WTC11 (cell line): ENCODE results near the gene PIP4P1.

Source experiments
- CTCF ChIP-seq: fragments of 200-600 bp; IDR thresholded peaks from 2 replicates; pipeline ENCODE4 v1.8.0; 2022; ENCODE audit warnings: antibody characterized with exemption
- KAT7 ChIP-seq: sonication (generic); formaldehyde crosslinking; IDR thresholded peaks from 2 replicates; pipeline ENCODE4 v1.8.1; 2023; ENCODE audit warnings: missing genetic modification reagents, mild to moderate bottlenecking, borderline replicate concordance
- NR2C2 ChIP-seq: sonication (generic); formaldehyde crosslinking; IDR thresholded peaks from 2 replicates; pipeline ENCODE4 v1.8.0; 2022; ENCODE audit warnings: mild to moderate bottlenecking, missing genetic modification reagents
- SOX15 ChIP-seq: fragments of 250-450 bp; sonication (Bioruptor Pico); IDR thresholded peaks from 2 replicates; pipeline ENCODE4 v1.9.0; 2021; ENCODE audit warnings: mild to moderate bottlenecking
- SP1 ChIP-seq: sonication (generic); formaldehyde crosslinking; conservative IDR thresholded peaks from 2 replicates; pipeline ENCODE4 v1.8.1; 2022; ENCODE audit warnings: missing genetic modification reagents
- ZNF138 ChIP-seq: sonication (generic); formaldehyde crosslinking; conservative IDR thresholded peaks from 2 replicates; pipeline ENCODE4 v1.8.1; 2022; ENCODE audit warnings: mild to moderate bottlenecking, moderate library complexity, missing genetic modification reagents
- ZNF423 ChIP-seq: fragments of 250-450 bp; sonication (Bioruptor Pico); IDR thresholded peaks from 2 replicates; pipeline ENCODE4 v2.1.2; 2022; ENCODE audit warnings: mild to moderate bottlenecking, moderate library complexity
- ZNF512 ChIP-seq: sonication (generic); formaldehyde crosslinking; IDR thresholded peaks from 2 replicates; pipeline ENCODE4 v1.8.1; 2022; ENCODE audit warnings: missing genetic modification reagents, borderline replicate concordance
- ZNF671 ChIP-seq: fragments of 250-450 bp; sonication (Bioruptor Pico); IDR thresholded peaks from 2 replicates; pipeline ENCODE4 v1.8.0; 2021; ENCODE audit warnings: mild to moderate bottlenecking
- TF ChIP-seq, protein P1 (sequence below): sonication (generic); formaldehyde crosslinking; IDR thresholded peaks from 2 replicates; pipeline ENCODE4 v1.8.1; 2023; ENCODE audit warnings: mild to moderate bottlenecking, missing genetic modification reagents
- TF ChIP-seq, protein P2 (sequence below): sonication (generic); formaldehyde crosslinking; IDR thresholded peaks from 2 replicates; pipeline ENCODE4 v1.8.0; 2022; ENCODE audit warnings: mild to moderate bottlenecking, missing genetic modification reagents
- TF ChIP-seq, protein P3 (sequence below): sonication (generic); formaldehyde crosslinking; IDR thresholded peaks from 2 replicates; pipeline ENCODE4 v1.8.0; 2022; ENCODE audit warnings: mild to moderate bottlenecking, missing genetic modification reagents
- TF ChIP-seq, protein P4 (sequence below): fragments of 250-450 bp; sonication (Bioruptor Pico); conservative IDR thresholded peaks from 2 replicates; pipeline ENCODE4 v1.9.0; 2021; ENCODE audit warnings: mild to moderate bottlenecking
- TF ChIP-seq, protein P5 (sequence below): sonication (generic); formaldehyde crosslinking; IDR thresholded peaks from 2 replicates; pipeline ENCODE4 v1.8.1; 2023; ENCODE audit warnings: mild to moderate bottlenecking, moderate library complexity, missing genetic modification reagents

DNA sequence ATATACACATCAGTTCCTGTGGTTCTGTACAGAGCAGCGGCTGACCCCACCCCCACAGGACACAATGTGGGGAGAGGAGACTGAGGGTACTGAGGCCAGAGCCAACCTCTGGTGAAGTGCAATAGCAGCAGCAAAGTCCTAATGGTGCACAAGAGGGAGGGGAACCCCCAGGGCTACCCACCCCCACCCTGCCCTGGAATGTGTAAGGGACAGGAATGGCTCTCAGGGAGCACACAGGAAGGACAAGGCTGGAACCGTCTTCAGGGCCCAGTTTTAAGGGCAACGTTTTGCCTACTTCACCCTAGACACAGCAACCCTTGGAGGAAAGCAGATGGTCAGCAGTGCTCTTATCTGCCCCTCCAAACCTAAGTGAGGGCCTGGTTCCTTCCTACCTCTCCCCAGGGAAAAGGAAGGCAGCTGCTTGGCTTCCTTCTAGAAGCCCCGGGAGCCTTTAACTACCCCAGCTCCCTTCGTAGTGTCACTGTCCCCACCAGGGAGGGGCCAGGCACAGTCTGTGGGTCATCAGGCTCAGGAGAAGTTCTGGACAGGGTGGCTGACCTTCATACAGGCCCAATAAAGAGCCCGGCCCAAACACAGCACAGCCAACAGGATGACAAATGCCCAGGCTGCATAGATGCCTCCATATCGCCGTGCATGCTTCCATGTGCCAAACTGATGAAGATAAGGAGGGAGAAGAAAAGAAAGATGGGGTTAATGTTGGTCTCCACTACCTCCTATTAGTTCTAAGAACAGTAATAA is 3.0 kb downstream of the PIP4P1 start:
- TF ChIP-seq CTCF = no peak
- TF ChIP-seq, protein P1, sequence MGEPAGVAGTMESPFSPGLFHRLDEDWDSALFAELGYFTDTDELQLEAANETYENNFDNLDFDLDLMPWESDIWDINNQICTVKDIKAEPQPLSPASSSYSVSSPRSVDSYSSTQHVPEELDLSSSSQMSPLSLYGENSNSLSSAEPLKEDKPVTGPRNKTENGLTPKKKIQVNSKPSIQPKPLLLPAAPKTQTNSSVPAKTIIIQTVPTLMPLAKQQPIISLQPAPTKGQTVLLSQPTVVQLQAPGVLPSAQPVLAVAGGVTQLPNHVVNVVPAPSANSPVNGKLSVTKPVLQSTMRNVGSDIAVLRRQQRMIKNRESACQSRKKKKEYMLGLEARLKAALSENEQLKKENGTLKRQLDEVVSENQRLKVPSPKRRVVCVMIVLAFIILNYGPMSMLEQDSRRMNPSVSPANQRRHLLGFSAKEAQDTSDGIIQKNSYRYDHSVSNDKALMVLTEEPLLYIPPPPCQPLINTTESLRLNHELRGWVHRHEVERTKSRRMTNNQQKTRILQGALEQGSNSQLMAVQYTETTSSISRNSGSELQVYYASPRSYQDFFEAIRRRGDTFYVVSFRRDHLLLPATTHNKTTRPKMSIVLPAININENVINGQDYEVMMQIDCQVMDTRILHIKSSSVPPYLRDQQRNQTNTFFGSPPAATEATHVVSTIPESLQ (CRISPR knock-in tag) = no peak
- TF ChIP-seq SOX15 (CRISPR knock-in tag) = no peak
- no peak for TF ChIP-seq KAT7 (CRISPR knock-in tag)
- TF ChIP-seq, protein P2, sequence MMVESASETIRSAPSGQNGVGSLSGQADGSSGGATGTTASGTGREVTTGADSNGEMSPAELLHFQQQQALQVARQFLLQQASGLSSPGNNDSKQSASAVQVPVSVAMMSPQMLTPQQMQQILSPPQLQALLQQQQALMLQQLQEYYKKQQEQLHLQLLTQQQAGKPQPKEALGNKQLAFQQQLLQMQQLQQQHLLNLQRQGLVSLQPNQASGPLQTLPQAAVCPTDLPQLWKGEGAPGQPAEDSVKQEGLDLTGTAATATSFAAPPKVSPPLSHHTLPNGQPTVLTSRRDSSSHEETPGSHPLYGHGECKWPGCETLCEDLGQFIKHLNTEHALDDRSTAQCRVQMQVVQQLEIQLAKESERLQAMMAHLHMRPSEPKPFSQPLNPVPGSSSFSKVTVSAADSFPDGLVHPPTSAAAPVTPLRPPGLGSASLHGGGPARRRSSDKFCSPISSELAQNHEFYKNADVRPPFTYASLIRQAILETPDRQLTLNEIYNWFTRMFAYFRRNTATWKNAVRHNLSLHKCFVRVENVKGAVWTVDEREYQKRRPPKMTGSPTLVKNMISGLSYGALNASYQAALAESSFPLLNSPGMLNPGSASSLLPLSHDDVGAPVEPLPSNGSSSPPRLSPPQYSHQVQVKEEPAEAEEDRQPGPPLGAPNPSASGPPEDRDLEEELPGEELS = no peak
- no peak for TF ChIP-seq ZNF671
- no peak for TF ChIP-seq ZNF138 (CRISPR knock-in tag)
- TF ChIP-seq SP1 = no peak
- no peak for TF ChIP-seq NR2C2 (CRISPR knock-in tag)
- TF ChIP-seq, protein P3, sequence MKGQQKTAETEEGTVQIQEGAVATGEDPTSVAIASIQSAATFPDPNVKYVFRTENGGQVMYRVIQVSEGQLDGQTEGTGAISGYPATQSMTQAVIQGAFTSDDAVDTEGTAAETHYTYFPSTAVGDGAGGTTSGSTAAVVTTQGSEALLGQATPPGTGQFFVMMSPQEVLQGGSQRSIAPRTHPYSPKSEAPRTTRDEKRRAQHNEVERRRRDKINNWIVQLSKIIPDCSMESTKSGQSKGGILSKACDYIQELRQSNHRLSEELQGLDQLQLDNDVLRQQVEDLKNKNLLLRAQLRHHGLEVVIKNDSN (CRISPR knock-in tag) = no peak
- TF ChIP-seq ZNF423 (CRISPR knock-in tag) = no peak
- no peak for TF ChIP-seq ZNF512 (CRISPR knock-in tag)
- TF ChIP-seq, protein P4, sequence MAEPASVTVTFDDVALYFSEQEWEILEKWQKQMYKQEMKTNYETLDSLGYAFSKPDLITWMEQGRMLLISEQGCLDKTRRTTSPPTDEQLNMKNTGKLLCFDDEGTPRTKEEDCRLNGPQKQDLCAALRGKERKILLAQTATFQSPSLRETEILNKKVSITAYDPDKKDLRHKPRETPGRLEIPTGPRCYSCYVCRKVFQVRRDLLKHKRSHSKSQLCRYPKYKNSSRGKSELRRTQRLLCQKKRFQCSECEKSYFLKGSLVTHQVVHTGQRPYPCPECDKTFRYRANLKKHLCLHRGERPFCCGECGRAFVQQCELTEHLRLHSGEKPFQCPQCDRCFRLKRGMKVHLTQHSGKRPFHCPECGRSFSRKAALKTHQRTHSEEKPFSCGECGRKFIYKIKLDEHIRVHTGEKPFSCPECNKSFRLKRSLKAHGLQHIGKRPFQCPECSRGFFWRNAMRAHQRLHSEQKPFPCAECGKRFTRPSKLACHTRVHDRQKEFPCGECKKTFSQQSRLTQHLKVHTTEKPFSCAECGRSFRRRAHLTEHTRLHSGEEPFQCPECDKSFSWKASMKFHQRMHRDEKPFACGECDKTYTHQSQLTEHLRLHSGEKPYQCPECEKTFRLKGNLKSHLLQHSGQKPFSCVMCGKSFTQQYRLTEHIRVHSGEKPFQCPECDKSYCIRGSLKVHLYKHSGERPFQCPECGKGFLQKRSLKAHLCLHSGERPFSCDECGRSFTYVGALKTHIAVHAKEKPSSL = no peak
- TF ChIP-seq, protein P5, sequence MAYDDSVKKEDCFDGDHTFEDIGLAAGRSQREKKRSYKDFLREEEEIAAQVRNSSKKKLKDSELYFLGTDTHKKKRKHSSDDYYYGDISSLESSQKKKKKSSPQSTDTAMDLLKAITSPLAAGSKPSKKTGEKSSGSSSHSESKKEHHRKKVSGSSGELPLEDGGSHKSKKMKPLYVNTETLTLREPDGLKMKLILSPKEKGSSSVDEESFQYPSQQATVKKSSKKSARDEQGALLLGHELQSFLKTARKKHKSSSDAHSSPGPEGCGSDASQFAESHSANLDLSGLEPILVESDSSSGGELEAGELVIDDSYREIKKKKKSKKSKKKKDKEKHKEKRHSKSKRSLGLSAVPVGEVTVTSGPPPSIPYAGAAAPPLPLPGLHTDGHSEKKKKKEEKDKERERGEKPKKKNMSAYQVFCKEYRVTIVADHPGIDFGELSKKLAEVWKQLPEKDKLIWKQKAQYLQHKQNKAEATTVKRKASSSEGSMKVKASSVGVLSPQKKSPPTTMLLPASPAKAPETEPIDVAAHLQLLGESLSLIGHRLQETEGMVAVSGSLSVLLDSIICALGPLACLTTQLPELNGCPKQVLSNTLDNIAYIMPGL (CRISPR knock-in tag) = no peak
